ENCODE results near the gene FGD5. TPM values are rescaled to one million over a fixed set of nuclear protein-coding genes. Genes with fewer than 3 reads are reported as not detected.

FGD5 gene
- total RNA-seq, 4 donors from 2014 or later: 0.80 to 12.0 (median 3.9) TPM

DNA sequence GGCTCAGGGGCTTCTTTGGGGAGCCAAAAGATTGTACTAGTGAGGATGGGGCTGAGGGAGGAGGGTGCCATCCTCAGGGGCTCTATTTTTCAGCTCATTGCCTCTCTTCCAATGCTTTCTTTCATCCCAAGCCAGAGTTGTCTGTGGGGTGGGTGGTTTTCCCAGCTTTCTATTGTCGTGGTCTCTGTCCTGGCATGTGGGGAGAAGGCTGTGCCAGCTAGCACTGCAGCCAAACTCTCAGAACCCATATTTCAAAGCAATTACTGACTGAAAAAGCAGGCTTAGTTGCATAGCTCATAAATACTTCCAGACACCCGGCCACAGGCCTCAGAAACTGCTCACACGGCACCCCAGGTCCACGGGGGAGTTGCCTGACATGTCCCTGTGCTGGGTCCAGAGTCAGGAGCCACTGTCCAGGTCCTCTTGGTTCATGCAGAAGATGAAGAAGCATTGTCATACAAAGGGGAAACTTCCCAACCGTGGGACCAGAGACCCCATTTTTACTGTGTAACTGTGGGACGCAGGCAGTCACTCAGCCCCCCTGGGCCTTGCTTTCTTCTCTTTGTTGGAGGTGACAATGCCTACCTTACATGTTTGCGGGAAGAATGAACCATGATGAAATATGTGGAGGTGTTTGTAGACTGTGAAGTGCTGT is 27.6 kb downstream of the FGD5 start:
- WGBS, 2 donors: 41 to 45% methylated on average over 7 of the region's 7 CpGs
- intact Hi-C loops (cut with DNase I): no loop called here
- no peak for DNase-seq

DNA sequence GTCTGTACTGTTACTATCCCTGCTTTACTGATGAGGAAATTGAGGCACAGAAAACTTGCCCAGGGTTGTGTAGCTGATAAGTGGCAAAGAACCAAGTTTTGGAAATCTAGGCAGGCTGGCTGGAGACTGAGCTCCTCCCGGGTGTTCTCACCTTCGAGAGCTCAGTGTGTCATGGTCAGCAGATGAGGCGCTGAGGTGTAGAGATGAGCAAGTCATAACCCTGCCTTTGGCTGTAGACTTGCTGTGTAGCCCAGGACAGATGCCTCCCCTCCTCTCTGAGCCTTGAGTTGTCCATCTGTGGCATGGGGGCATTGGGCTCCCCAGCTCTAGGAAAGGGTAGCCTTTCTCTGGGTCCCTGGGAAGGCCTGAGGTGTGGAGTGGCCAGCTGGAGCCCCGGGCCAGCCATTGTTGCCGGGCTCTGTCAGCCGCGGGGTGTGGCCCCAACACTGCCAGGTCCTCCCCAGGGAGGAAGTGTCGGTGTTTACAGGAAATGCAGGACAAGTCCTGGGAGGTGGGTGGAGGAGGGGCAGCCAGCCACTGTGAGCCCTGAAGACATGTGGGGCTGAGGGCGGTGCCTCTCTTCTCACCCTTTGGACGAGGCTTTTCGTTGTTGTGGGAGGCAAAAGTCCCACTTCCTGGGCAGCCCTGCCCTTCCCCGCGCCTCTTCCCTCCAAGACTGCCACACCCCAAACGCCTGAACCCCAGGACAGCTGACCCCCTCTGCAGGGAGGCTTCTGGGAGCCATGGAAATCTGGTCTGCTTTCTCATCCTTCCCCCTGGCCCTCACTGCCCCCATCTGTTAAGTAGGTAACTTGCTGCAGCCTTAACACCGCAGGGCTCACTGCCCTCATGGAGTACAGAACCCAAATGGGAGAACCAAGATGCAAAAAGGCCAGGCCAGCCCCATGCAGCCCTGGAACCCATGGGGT is 29.1 kb downstream of the FGD5 start:
- H3K9me3 ChIP-seq: no peaks in the 10 kb centered on the region
- TF ChIP-seq, protein P1, sequence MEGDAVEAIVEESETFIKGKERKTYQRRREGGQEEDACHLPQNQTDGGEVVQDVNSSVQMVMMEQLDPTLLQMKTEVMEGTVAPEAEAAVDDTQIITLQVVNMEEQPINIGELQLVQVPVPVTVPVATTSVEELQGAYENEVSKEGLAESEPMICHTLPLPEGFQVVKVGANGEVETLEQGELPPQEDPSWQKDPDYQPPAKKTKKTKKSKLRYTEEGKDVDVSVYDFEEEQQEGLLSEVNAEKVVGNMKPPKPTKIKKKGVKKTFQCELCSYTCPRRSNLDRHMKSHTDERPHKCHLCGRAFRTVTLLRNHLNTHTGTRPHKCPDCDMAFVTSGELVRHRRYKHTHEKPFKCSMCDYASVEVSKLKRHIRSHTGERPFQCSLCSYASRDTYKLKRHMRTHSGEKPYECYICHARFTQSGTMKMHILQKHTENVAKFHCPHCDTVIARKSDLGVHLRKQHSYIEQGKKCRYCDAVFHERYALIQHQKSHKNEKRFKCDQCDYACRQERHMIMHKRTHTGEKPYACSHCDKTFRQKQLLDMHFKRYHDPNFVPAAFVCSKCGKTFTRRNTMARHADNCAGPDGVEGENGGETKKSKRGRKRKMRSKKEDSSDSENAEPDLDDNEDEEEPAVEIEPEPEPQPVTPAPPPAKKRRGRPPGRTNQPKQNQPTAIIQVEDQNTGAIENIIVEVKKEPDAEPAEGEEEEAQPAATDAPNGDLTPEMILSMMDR (IDR thresholded peaks at IDR 0.05): no peak
- no peak for TF ChIP-seq POLR2A (IDR thresholded peaks at IDR 0.05)
- peaks cover 8 to 51% (median 21%) of the 10 kb centered on the region in 3 donors for H3K4me1 ChIP-seq
- peak overlapping the region in 1 of 4 donors; percentile 2 for H3K4me3 ChIP-seq
- no peaks in the 10 kb centered on the region for H3K36me3 ChIP-seq
- no peaks in the 10 kb centered on the region for H3K27me3 ChIP-seq
- no peak for DNase-seq
- H3K27ac ChIP-seq: peak overlapping the region in 3 of 4 donors; percentile 17 to 58 (median 52)
- WGBS, 2 donors: 22 to 39% methylated on average over 5 to 10 of the region's 15 CpGs
- intact Hi-C loops (cut with DNase I): no loop called here

More for the DNA sequence above, 27.6 kb downstream of the FGD5 start:
- no peaks in the 10 kb centered on the region for H3K9me3 ChIP-seq
- H3K36me3 ChIP-seq: no peaks in the 10 kb centered on the region
- peaks cover 8 to 57% (median 21%) of the 10 kb centered on the region in 3 donors for H3K4me1 ChIP-seq
- H3K27me3 ChIP-seq: peaks cover 0 to 5% (median 0%) of the 10 kb centered on the region in 4 donors
- TF ChIP-seq, protein P1 (IDR thresholded peaks at IDR 0.05): no peak
- TF ChIP-seq POLR2A (IDR thresholded peaks at IDR 0.05): no peak
- H3K27ac ChIP-seq: no peak overlapping the region
- H3K4me3 ChIP-seq: no peak overlapping the region

DNA sequence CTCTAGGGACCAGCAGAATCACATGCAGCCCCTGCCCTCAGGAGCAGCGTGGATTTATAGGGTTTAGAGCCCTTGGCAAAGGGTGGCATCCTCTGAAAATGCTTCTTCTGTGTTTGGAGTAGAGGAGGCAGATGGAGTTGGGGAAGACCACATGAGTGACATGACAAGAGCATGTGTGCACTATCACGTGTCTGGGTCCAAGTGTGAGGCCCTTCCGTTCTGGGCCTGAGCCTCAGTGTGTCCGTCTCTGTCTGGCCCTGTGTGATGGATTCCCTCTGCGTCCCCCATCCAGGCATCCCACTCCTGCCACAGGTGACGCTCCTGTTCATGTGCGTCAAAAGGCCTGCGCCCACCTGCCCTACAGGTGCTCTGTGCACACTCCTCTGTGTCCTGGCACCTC is 30.1 kb downstream of the FGD5 start:
- peak overlapping the region in 1 of 4 donors; percentile 52 for H3K27ac ChIP-seq
- intact Hi-C loops (cut with DNase I): no loop called here
- 82 to 91% methylated on average over 5 to 7 of the region's 8 CpGs for WGBS, 2 donors

DNA sequence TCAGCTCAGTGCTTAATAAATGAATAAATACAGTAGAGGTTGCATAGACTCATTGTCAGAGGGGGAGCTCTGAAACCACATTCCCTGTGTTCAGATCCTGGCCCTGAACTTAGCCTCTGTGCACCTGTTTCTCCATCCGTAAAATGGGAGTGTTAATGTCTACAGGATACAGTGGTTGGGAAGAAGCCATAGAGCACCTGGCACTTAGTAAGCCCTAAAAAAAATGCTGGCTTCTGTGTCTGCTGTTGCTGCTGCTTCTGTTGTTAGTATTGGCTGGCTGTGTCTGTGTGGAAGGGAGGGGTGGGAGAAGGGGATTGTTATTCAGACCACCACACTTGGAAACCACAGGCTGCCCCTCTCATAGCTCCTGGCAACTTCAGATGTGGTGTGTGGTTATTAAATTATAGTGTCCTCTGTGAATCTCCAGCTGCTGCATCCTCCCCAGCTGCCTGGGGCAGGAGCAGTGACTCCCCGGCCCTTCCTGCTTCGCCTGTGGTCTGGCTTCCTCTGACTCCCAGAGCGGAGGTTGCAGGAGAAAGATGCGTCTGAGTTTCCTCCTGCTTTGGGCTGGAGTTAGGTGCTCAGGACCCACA is 31.0 kb downstream of the FGD5 start:
- Histone ChIP-seq H3K36me3 (no peaks in the 10 kb centered on the region), H3K9me3 (no peaks in the 10 kb centered on the region), H3K27me3 (no peaks in the 10 kb centered on the region), H3K4me3 (no peak overlapping the region), H3K4me1 (peaks cover 8 to 58% (median 21%) of the 10 kb centered on the region in 3 donors), H3K27ac (peak overlapping the region in 2 of 4 donors; percentile 10 to 21)
- DNase-seq: no peak
- 67 to 80% methylated on average over 1 to 2 of the region's 5 CpGs for WGBS, 2 donors
- TF ChIP-seq, protein P1 (IDR thresholded peaks at IDR 0.05): no peak
- intact Hi-C loops (cut with DNase I): no loop called here

More for the DNA sequence above, 30.1 kb downstream of the FGD5 start:
- no peaks in the 10 kb centered on the region for H3K36me3 ChIP-seq
- H3K4me1 ChIP-seq: peaks cover 8 to 58% (median 21%) of the 10 kb centered on the region in 3 donors
- H3K9me3 ChIP-seq: no peaks in the 10 kb centered on the region
- DNase-seq: no peak
- no peak overlapping the region for H3K4me3 ChIP-seq
- no peaks in the 10 kb centered on the region for H3K27me3 ChIP-seq
- TF ChIP-seq, protein P1 (IDR thresholded peaks at IDR 0.05): no peak
- TF ChIP-seq POLR2A (IDR thresholded peaks at IDR 0.05): no peak

Measured in esophagus squamous epithelium (tissue), 5 donors.